ENCODE measurements around the gene SCMH1. TPM values are rescaled to one million over a fixed set of nuclear protein-coding genes. Genes with fewer than 3 reads are reported as not detected.

Gene SCMH1
- total and polyA plus RNA-seq, 2 experiments from 2014 or later = 15.0 to 19.4 TPM

GRCh38 chr1:41242342-41243078, 404 bp upstream of the SCMH1 start:
- peak; percentile 42 for ATAC-seq
- H2AFZ ChIP-seq = peak overlapping the region; percentile 97
- H3K4me1 Mint-ChIP-seq = peaks cover 20% of the 10 kb centered on the region

GRCh38 chr1:41241354-41241748, 755 bp downstream of the SCMH1 start:
- Mint-ChIP-seq H3K36me3 (ENCODE audit: low read depth) (no peaks in the 10 kb centered on the region; the same call in 2 of the 3 replicates), H3K27me3 (ENCODE audit: insufficient read depth, low read depth, poor library complexity) (peaks cover 13% of the 10 kb centered on the region), H3K27ac (no peak overlapping the region), H3K4me1 (peaks cover 22% of the 10 kb centered on the region), H3K9me3 (no peaks in the 10 kb centered on the region), H3K4me3 (peak overlapping the region; percentile 83)
- H3K4me1 ChIP-seq (ENCODE audit: insufficient read depth) = peaks cover 14% of the 10 kb centered on the region
- H3K9me2 ChIP-seq (ENCODE audit: insufficient read depth) = no peaks in the 10 kb centered on the region
- peaks cover 26% of the 10 kb centered on the region; the same call in 1 of the 2 replicates for H3K79me2 ChIP-seq (replicated peaks; ENCODE audit: insufficient read depth)
- no peak overlapping the region for H3K27ac ChIP-seq (ENCODE audit: low read depth)
- peak overlapping the region; percentile 83 for H2AFZ ChIP-seq
- H3K36me3 ChIP-seq (ENCODE audit: insufficient read depth) = no peaks in the 10 kb centered on the region
- peak; percentile 72 for DNase-seq (ENCODE audit: low spot score)
- H4K20me1 ChIP-seq (replicated peaks; ENCODE audit: insufficient read depth) = peaks cover under 1% of the 10 kb centered on the region; the same call in 1 of the 2 replicates
- peak; percentile 79 for ATAC-seq
- peaks cover 30% of the 10 kb centered on the region for H3K27me3 ChIP-seq (ENCODE audit: insufficient read depth)
- H3K4me3 ChIP-seq = peak overlapping the region; percentile 80
- peaks cover 5% of the 10 kb centered on the region; the same call in 1 of the 2 replicates for H3F3A ChIP-seq (replicated peaks; ENCODE audit: low read depth)
- peak overlapping the region; percentile 76 for H3K4me2 ChIP-seq
- TF ChIP-seq CTCF (conservative IDR thresholded peaks at IDR 0.05; ENCODE audit: low read depth in 2 of 2) = no peak
- no peak for TF ChIP-seq EZH2 (IDR thresholded peaks at IDR 0.05; ENCODE audit: low read depth, unreplicated experiment)
- no peak for TF ChIP-seq REST (IDR thresholded peaks at IDR 0.05; ENCODE audit: unreplicated experiment)
- no peak for TF ChIP-seq STAT1 (IDR thresholded peaks at IDR 0.05; ENCODE audit: unreplicated experiment)
- no peak for TF ChIP-seq CREB1 (CRISPR knock-in tag; IDR thresholded peaks at IDR 0.05; ENCODE audit: low read depth)
- TF ChIP-seq ZNF114 (CRISPR knock-in tag; IDR thresholded peaks at IDR 0.05) = no peak
- no peak for TF ChIP-seq ZNF331 (CRISPR knock-in tag; IDR thresholded peaks at IDR 0.05; ENCODE audit: low read depth)

More at GRCh38 chr1:41242342-41243078, 404 bp upstream of the SCMH1 start:
- Mint-ChIP-seq H3K4me3 (peak overlapping the region; percentile 70), H3K36me3 (ENCODE audit: low read depth) (no peaks in the 10 kb centered on the region; the same call in 2 of the 3 replicates), H3K27me3 (ENCODE audit: insufficient read depth, low read depth, poor library complexity) (peaks cover 13% of the 10 kb centered on the region), H3K9me3 (no peaks in the 10 kb centered on the region), H3K27ac (no peak overlapping the region)
- Histone ChIP-seq H3K4me3 (peak overlapping the region; percentile 74), H3K4me2 (peak overlapping the region; percentile 84), H3K79me2 (replicated peaks; ENCODE audit: insufficient read depth) (peaks cover 23% of the 10 kb centered on the region; the same call in 1 of the 2 replicates), H3K27ac (ENCODE audit: low read depth) (no peak overlapping the region), H4K20me1 (replicated peaks; ENCODE audit: insufficient read depth) (no peaks in the 10 kb centered on the region; the same call in 1 of the 2 replicates), H3K36me3 (ENCODE audit: insufficient read depth) (no peaks in the 10 kb centered on the region), H3K27me3 (ENCODE audit: insufficient read depth) (peaks cover 30% of the 10 kb centered on the region), H3F3A (replicated peaks; ENCODE audit: low read depth) (peaks cover 5% of the 10 kb centered on the region; the same call in 1 of the 2 replicates), H3K9me2 (ENCODE audit: insufficient read depth) (no peaks in the 10 kb centered on the region), H3K4me1 (ENCODE audit: insufficient read depth) (peaks cover 14% of the 10 kb centered on the region)
- DNase-seq (ENCODE audit: low spot score) = peak; percentile 45
- TF ChIP-seq CTCF (conservative IDR thresholded peaks at IDR 0.05; ENCODE audit: low read depth in 2 of 2) (no peak), JUNB (IDR thresholded peaks at IDR 0.05; ENCODE audit: unreplicated experiment) (no peak), STAT1 (IDR thresholded peaks at IDR 0.05; ENCODE audit: unreplicated experiment) (no peak), ETS1 (IDR thresholded peaks at IDR 0.05) (no peak), ZNF331 (CRISPR knock-in tag; IDR thresholded peaks at IDR 0.05; ENCODE audit: low read depth) (no peak)
